ENCODE data around the gene CARD9.
"Not testable (repeated sequence)": the region's sequence is repeated elsewhere in the genome, so short reads cannot be mapped to it uniquely, and the experiment has no call there.

Gene CARD9

GRCh38 chr9:136354592-136355085 lies 18.8 kb downstream of the CARD9 start:
- Histone ChIP-seq H3K79me2 (ENCODE audit: control insufficient read depth, insufficient read depth, low read length, unreplicated experiment) (no peaks in the 10 kb centered on the region), H2AFZ (ENCODE audit: low read length, unreplicated experiment) (no peak overlapping the region), H3K4me1 (ENCODE audit: control insufficient read depth, insufficient read depth, low read length, unreplicated experiment) (peaks cover 6% of the 10 kb centered on the region), H3K27me3 (ENCODE audit: insufficient read depth, low read length) (no peaks in the 10 kb centered on the region), H3K27ac (ENCODE audit: low read depth, low read length) (no peak overlapping the region), H3K4me3 (ENCODE audit: low read depth, low read length) (no peak overlapping the region), H3K36me3 (ENCODE audit: insufficient read depth, low read length) (peaks cover 5% of the 10 kb centered on the region; the same call in 1 of the 2 replicates)

GRCh38 chr9:136353757-136354488 lies 19.5 kb downstream of the CARD9 start:
- no peaks in the 10 kb centered on the region for H3K27me3 ChIP-seq (ENCODE audit: insufficient read depth, low read length)
- H3K36me3 ChIP-seq (ENCODE audit: insufficient read depth, low read length) = peaks cover 5% of the 10 kb centered on the region; the same call in 1 of the 2 replicates
- H3K27ac ChIP-seq (ENCODE audit: low read depth, low read length) = no peak overlapping the region
- H3K4me3 ChIP-seq (ENCODE audit: low read depth, low read length) = no peak overlapping the region
- H3K4me1 ChIP-seq (ENCODE audit: control insufficient read depth, insufficient read depth, low read length, unreplicated experiment) = peaks cover 6% of the 10 kb centered on the region
- no peaks in the 10 kb centered on the region for H3K79me2 ChIP-seq (ENCODE audit: control insufficient read depth, insufficient read depth, low read length, unreplicated experiment)
- no peak overlapping the region for H2AFZ ChIP-seq (ENCODE audit: low read length, unreplicated experiment)

- H3K27ac ChIP-seq (ENCODE audit: low read depth, low read length) = no peak overlapping the region
- no peaks in the 10 kb centered on the region for H3K79me2 ChIP-seq (ENCODE audit: control insufficient read depth, insufficient read depth, low read length, unreplicated experiment)
- H3K4me3 ChIP-seq (ENCODE audit: low read depth, low read length) = no peak overlapping the region
- peaks cover 5% of the 10 kb centered on the region; the same call in 1 of the 2 replicates for H3K36me3 ChIP-seq (ENCODE audit: insufficient read depth, low read length)
- no peaks in the 10 kb centered on the region for H3K27me3 ChIP-seq (ENCODE audit: insufficient read depth, low read length)
- peaks cover 6% of the 10 kb centered on the region for H3K4me1 ChIP-seq (ENCODE audit: control insufficient read depth, insufficient read depth, low read length, unreplicated experiment)
- H2AFZ ChIP-seq (ENCODE audit: low read length, unreplicated experiment) = no peak overlapping the region
Measured at GRCh38 chr9:136353088-136353487, 20.4 kb downstream of the CARD9 start.

- H3K4me1 ChIP-seq (ENCODE audit: control insufficient read depth, insufficient read depth, low read length, unreplicated experiment) = peaks cover 6% of the 10 kb centered on the region
- H3K27me3 ChIP-seq (ENCODE audit: insufficient read depth, low read length) = no peaks in the 10 kb centered on the region
- no peak overlapping the region for H3K4me3 ChIP-seq (ENCODE audit: low read depth, low read length)
- H3K79me2 ChIP-seq (ENCODE audit: control insufficient read depth, insufficient read depth, low read length, unreplicated experiment) = no peaks in the 10 kb centered on the region
- H3K36me3 ChIP-seq (ENCODE audit: insufficient read depth, low read length) = peaks cover 5% of the 10 kb centered on the region; the same call in 1 of the 2 replicates
- no peak overlapping the region for H2AFZ ChIP-seq (ENCODE audit: low read length, unreplicated experiment)
- no peak overlapping the region for H3K27ac ChIP-seq (ENCODE audit: low read depth, low read length)
Measured at GRCh38 chr9:136352682-136353081, 20.8 kb downstream of the CARD9 start.

- H3K79me2 ChIP-seq (ENCODE audit: control insufficient read depth, insufficient read depth, low read length, unreplicated experiment); H3K27me3 ChIP-seq (ENCODE audit: insufficient read depth, low read length); H2AFZ ChIP-seq (ENCODE audit: low read length, unreplicated experiment); H3K4me3 ChIP-seq (ENCODE audit: low read depth, low read length); H3K36me3 ChIP-seq (ENCODE audit: insufficient read depth, low read length); H3K27ac ChIP-seq (ENCODE audit: low read depth, low read length); H3K4me1 ChIP-seq (ENCODE audit: control insufficient read depth, insufficient read depth, low read length, unreplicated experiment): not testable (repeated sequence)
Measured at GRCh38 chr9:136351868-136352267, 21.6 kb downstream of the CARD9 start.

GRCh38 chr9:136351252-136351800 lies 22.1 kb downstream of the CARD9 start:
- peaks cover 11% of the 10 kb centered on the region for H3K4me1 ChIP-seq (ENCODE audit: control insufficient read depth, insufficient read depth, low read length, unreplicated experiment)
- H3K27me3 ChIP-seq (ENCODE audit: insufficient read depth, low read length) = no peaks in the 10 kb centered on the region
- H2AFZ ChIP-seq (ENCODE audit: low read length, unreplicated experiment) = no peak overlapping the region

GRCh38 chr9:136349546-136349945 lies 23.9 kb downstream of the CARD9 start:
- H3K27me3 ChIP-seq (ENCODE audit: insufficient read depth, low read length) = no peaks in the 10 kb centered on the region
- no peaks in the 10 kb centered on the region for H3K36me3 ChIP-seq (ENCODE audit: insufficient read depth, low read length)
- H3K79me2 ChIP-seq (ENCODE audit: control insufficient read depth, insufficient read depth, low read length, unreplicated experiment) = no peaks in the 10 kb centered on the region
- H3K4me3 ChIP-seq (ENCODE audit: low read depth, low read length) = no peak overlapping the region
- no peak overlapping the region for H3K27ac ChIP-seq (ENCODE audit: low read depth, low read length)
- H3K4me1 ChIP-seq (ENCODE audit: control insufficient read depth, insufficient read depth, low read length, unreplicated experiment) = peaks cover 22% of the 10 kb centered on the region
- H2AFZ ChIP-seq (ENCODE audit: low read length, unreplicated experiment) = no peak overlapping the region

More at GRCh38 chr9:136351252-136351800, 22.1 kb downstream of the CARD9 start:
- Histone ChIP-seq H3K36me3 (ENCODE audit: insufficient read depth, low read length) (peaks cover 2% of the 10 kb centered on the region; the same call in 1 of the 2 replicates), H3K4me3 (ENCODE audit: low read depth, low read length) (no peak overlapping the region), H3K79me2 (ENCODE audit: control insufficient read depth, insufficient read depth, low read length, unreplicated experiment) (no peaks in the 10 kb centered on the region), H3K27ac (ENCODE audit: low read depth, low read length) (no peak overlapping the region)

GRCh38 chr9:136348691-136349090 lies 24.8 kb downstream of the CARD9 start:
- Histone ChIP-seq H3K27ac (ENCODE audit: low read depth, low read length) (no peak overlapping the region), H3K4me1 (ENCODE audit: control insufficient read depth, insufficient read depth, low read length, unreplicated experiment) (peaks cover 21% of the 10 kb centered on the region), H3K4me3 (ENCODE audit: low read depth, low read length) (no peak overlapping the region), H2AFZ (ENCODE audit: low read length, unreplicated experiment) (no peak overlapping the region), H3K79me2 (ENCODE audit: control insufficient read depth, insufficient read depth, low read length, unreplicated experiment) (no peaks in the 10 kb centered on the region), H3K27me3 (ENCODE audit: insufficient read depth, low read length) (no peaks in the 10 kb centered on the region), H3K36me3 (ENCODE audit: insufficient read depth, low read length) (no peaks in the 10 kb centered on the region)

- Histone ChIP-seq H3K4me3 (ENCODE audit: low read depth, low read length) (no peak overlapping the region), H3K27me3 (ENCODE audit: insufficient read depth, low read length) (no peaks in the 10 kb centered on the region), H3K4me1 (ENCODE audit: control insufficient read depth, insufficient read depth, low read length, unreplicated experiment) (peaks cover 21% of the 10 kb centered on the region), H2AFZ (ENCODE audit: low read length, unreplicated experiment) (no peak overlapping the region), H3K27ac (ENCODE audit: low read depth, low read length) (no peak overlapping the region), H3K79me2 (ENCODE audit: control insufficient read depth, insufficient read depth, low read length, unreplicated experiment) (no peaks in the 10 kb centered on the region), H3K36me3 (ENCODE audit: insufficient read depth, low read length) (no peaks in the 10 kb centered on the region)
Measured at GRCh38 chr9:136347472-136348256, 25.8 kb downstream of the CARD9 start.

GRCh38 chr9:136346927-136347465 lies 26.5 kb downstream of the CARD9 start:
- H3K27ac ChIP-seq (ENCODE audit: low read depth, low read length) = no peak overlapping the region

More at GRCh38 chr9:136346927-136347465, 26.5 kb downstream of the CARD9 start:
- Histone ChIP-seq H3K4me3 (ENCODE audit: low read depth, low read length) (no peak overlapping the region), H3K79me2 (ENCODE audit: control insufficient read depth, insufficient read depth, low read length, unreplicated experiment) (no peaks in the 10 kb centered on the region), H3K4me1 (ENCODE audit: control insufficient read depth, insufficient read depth, low read length, unreplicated experiment) (peaks cover 21% of the 10 kb centered on the region), H3K36me3 (ENCODE audit: insufficient read depth, low read length) (no peaks in the 10 kb centered on the region), H2AFZ (ENCODE audit: low read length, unreplicated experiment) (no peak overlapping the region), H3K27me3 (ENCODE audit: insufficient read depth, low read length) (no peaks in the 10 kb centered on the region)
